Loucy (cell line): ENCODE data around the gene BTK.
A peak's percentile ranks its signal among the peaks of the same experiment; 100 is the strongest.

ENCODE experiments used
- H2AFZ ChIP-seq: fragments of 200-600 bp; sonication (generic); 2 replicates; pipeline ENCODE4 v1.6.0; 2016; ENCODE audit warnings: antibody characterized with exemption, mild to moderate bottlenecking, low read length, moderate library complexity
- H3F3A ChIP-seq: fragments of 200-600 bp; 2 replicates; pipeline ENCODE4 v1.6.0; 2016; ENCODE audit warnings: antibody characterized with exemption, low read depth, mild to moderate bottlenecking
- H3K27me3 ChIP-seq: fragments of 200-600 bp; sonication (generic); 2 replicates; pipeline ENCODE4 v1.6.1; 2014; ENCODE audit warnings: low read length, mild to moderate bottlenecking; ENCODE audit not compliant: insufficient read depth, poor library complexity, severe bottlenecking
- H3K36me3 ChIP-seq: fragments of 200-600 bp; sonication (generic); 2 replicates; pipeline ENCODE4 v1.6.1; 2016; ENCODE audit warnings: low read length; ENCODE audit not compliant: insufficient read depth
- H3K4me1 ChIP-seq: fragments of 200-600 bp; sonication (generic); 2 replicates; pipeline ENCODE4 v1.5.1; 2014; ENCODE audit warnings: low read length, mild to moderate bottlenecking; ENCODE audit not compliant: insufficient read depth, poor library complexity, severe bottlenecking
- H3K4me2 ChIP-seq: fragments of 200-600 bp; sonication (generic); 2 replicates; pipeline ENCODE4 v1.6.0; 2014; ENCODE audit warnings: antibody characterized with exemption, low read length, low read depth, mild to moderate bottlenecking; ENCODE audit not compliant: poor library complexity, severe bottlenecking
- H3K4me3 ChIP-seq: fragments of 200-600 bp; sonication (generic); 2 replicates; pipeline ENCODE4 v1.5.1; 2014; ENCODE audit warnings: low read length, mild to moderate bottlenecking, mixed read lengths; ENCODE audit not compliant: poor library complexity, severe bottlenecking
- H3K79me2 ChIP-seq: fragments of 200-600 bp; sonication (generic); 2 replicates; pipeline ENCODE4 v1.6.1; 2014; ENCODE audit warnings: low read length; ENCODE audit not compliant: insufficient read depth
- H3K9ac ChIP-seq: fragments of 200-600 bp; sonication (generic); 2 replicates; pipeline ENCODE4 v1.6.0; 2014; ENCODE audit warnings: mild to moderate bottlenecking, low read depth, low read length, moderate library complexity; ENCODE audit not compliant: poor library complexity, severe bottlenecking
- H3K9me2 ChIP-seq: fragments of 200-600 bp; sonication (generic); replicated peaks from 2 replicates; pipeline ENCODE4 v1.6.1; 2016; ENCODE audit warnings: low read depth, low read length, mixed read lengths
- H3K9me3 ChIP-seq: fragments of 200-600 bp; sonication (generic); 2 replicates; pipeline ENCODE4 v1.6.1; 2014; ENCODE audit warnings: mild to moderate bottlenecking, antibody characterized with exemption, low read length, low read depth; ENCODE audit not compliant: insufficient read depth
- H4K20me1 ChIP-seq: fragments of 200-600 bp; sonication (generic); 2 replicates; pipeline ENCODE4 v1.6.0; 2014; ENCODE audit warnings: antibody characterized with exemption, low read length, mild to moderate bottlenecking; ENCODE audit not compliant: insufficient read depth, poor library complexity, severe bottlenecking
- EZH2phosphoT487 ChIP-seq: fragments of 200-600 bp; IDR thresholded peaks from 2 replicates; pipeline ENCODE4 v1.6.1; 2018; ENCODE audit warnings: antibody characterized with exemption, mild to moderate bottlenecking, moderate library complexity, borderline replicate concordance
- TF ChIP-seq, protein P1 (sequence below): fragments of 200-600 bp; sonication (generic); conservative IDR thresholded peaks from 2 replicates; pipeline ENCODE4 v1.5.1; 2014; ENCODE audit warnings: mild to moderate bottlenecking, antibody characterized with exemption, low read length

Gene BTK

DNA sequence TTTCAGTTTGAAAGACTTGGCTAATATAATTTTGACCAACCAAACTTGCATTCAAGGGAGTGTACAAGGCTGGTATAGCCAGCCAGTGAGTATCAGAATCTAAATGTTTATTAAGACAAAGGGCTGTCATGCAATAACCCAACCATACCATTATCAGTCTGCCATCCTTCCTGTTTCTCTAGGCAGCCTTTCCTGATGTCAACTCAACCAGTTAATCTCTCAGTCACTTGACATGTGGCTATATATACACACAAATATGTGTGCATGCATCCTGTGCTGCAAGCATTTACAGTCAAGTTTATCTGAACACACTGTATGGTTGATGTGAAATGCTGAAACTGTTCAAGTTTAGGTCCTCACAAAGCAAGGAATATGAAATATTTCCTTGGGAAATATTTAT lies 17.2 kb downstream of the BTK start:
- Histone ChIP-seq H3K79me2 (no peaks in the 10 kb centered on the region), H3K36me3 (no peaks in the 10 kb centered on the region), H3F3A (no peaks in the 10 kb centered on the region), H3K27me3 (no peaks in the 10 kb centered on the region), H3K9ac (peak overlapping the region; percentile 26), H3K4me2 (peak overlapping the region; percentile 43), H3K4me1 (peaks cover 18% of the 10 kb centered on the region), H3K9me2 (no peaks in the 10 kb centered on the region), H4K20me1 (no peaks in the 10 kb centered on the region), H3K9me3 (no peaks in the 10 kb centered on the region), H2AFZ (peak overlapping the region; percentile 67), H3K4me3 (no peak overlapping the region)
- TF ChIP-seq, protein P1, sequence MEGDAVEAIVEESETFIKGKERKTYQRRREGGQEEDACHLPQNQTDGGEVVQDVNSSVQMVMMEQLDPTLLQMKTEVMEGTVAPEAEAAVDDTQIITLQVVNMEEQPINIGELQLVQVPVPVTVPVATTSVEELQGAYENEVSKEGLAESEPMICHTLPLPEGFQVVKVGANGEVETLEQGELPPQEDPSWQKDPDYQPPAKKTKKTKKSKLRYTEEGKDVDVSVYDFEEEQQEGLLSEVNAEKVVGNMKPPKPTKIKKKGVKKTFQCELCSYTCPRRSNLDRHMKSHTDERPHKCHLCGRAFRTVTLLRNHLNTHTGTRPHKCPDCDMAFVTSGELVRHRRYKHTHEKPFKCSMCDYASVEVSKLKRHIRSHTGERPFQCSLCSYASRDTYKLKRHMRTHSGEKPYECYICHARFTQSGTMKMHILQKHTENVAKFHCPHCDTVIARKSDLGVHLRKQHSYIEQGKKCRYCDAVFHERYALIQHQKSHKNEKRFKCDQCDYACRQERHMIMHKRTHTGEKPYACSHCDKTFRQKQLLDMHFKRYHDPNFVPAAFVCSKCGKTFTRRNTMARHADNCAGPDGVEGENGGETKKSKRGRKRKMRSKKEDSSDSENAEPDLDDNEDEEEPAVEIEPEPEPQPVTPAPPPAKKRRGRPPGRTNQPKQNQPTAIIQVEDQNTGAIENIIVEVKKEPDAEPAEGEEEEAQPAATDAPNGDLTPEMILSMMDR: no peak
- no peak for TF ChIP-seq EZH2phosphoT487

DNA sequence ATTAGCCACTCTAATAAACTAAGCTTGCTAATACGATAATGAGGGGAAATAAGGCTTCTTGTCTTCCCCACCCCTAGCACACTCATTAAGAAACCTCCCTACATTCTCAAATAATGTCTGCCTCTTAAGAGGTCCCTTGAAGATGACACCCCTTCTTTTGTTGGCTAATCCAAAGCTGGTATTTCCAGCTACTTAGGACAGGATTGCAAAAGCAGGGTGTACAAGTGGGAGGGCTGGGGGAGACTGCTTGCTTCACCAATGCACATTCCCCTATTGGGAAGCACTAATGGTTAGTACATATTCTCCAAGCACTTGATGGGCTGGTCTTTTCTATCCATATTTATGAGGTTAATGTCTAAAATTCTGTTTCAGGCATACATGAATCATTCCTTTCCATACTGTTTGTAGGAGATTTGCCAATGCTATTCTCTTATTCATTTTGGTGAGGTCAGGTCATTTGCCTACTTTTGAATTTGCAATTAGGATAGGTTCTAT lies 20.6 kb downstream of the BTK start:
- Histone ChIP-seq H2AFZ (no peak overlapping the region), H3K9me2 (no peaks in the 10 kb centered on the region), H3F3A (no peaks in the 10 kb centered on the region), H3K36me3 (no peaks in the 10 kb centered on the region), H3K4me1 (peaks cover 12% of the 10 kb centered on the region), H3K9me3 (no peaks in the 10 kb centered on the region), H3K4me3 (no peak overlapping the region), H3K27me3 (no peaks in the 10 kb centered on the region), H3K9ac (no peak overlapping the region), H3K79me2 (no peaks in the 10 kb centered on the region), H3K4me2 (no peak overlapping the region), H4K20me1 (no peaks in the 10 kb centered on the region)
- TF ChIP-seq, protein P1: no peak
- TF ChIP-seq EZH2phosphoT487: no peak

DNA sequence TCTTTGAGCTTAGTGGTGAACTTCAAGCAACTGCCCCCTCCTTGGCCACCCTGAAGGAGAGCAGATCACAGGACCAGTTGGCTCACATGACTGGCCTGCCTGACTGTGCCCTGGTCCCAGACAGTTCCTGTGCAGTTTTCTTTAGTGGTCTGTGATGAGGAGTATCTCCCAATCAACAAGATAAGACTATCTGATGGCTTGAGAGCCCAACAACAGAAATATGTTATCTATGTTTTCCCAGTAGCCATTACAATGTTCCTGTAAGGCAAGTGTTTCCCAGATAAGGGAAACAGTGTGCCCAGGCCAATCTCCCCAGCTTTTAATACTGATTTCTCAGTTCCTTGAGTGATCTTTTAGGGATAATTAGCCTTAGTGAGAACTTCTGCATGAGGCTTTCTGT lies 23.2 kb downstream of the BTK start:
- Histone ChIP-seq H4K20me1 (no peaks in the 10 kb centered on the region), H3K79me2 (no peaks in the 10 kb centered on the region), H3K9me3 (no peaks in the 10 kb centered on the region), H3K27me3 (no peaks in the 10 kb centered on the region), H3K9me2 (no peaks in the 10 kb centered on the region), H3K4me1 (no peaks in the 10 kb centered on the region), H3K36me3 (no peaks in the 10 kb centered on the region), H3K4me2 (no peak overlapping the region), H2AFZ (no peak overlapping the region; the same call in 1 of the 2 replicates), H3F3A (no peaks in the 10 kb centered on the region), H3K4me3 (no peak overlapping the region), H3K9ac (no peak overlapping the region)
- TF ChIP-seq EZH2phosphoT487: no peak
- TF ChIP-seq, protein P1: no peak
